Stimulated activated naive CD8-positive, alpha-beta T cell treated with anti-CD3 and anti-CD28 coated beads, Interleukin-15, amount 100 ng/mL, for 72 hours (primary cell): ENCODE results near the gene NOL7.

Experiments
- ATAC-seq: fragments of 150-1000 bp; cut with Tn5 transposase; 2 replicates; pipeline ENCODE4 v1.10.0; 2021; ENCODE audit warnings: mild to moderate bottlenecking, moderate library complexity
- DNase-seq, 2 donors: peaks; one replicate each; pipeline ENCODE4 v3.0.0; 2021 to 2022
- H3K27ac Mint-ChIP-seq, 2 donors: one replicate each; pipeline ENCODE4 v1.8.0; 2022; ENCODE audit warnings: mild to moderate bottlenecking in 2 of 2, mixed read lengths in 2 of 2, moderate library complexity in 2 of 2
- H3K27me3 Mint-ChIP-seq: one replicate; pipeline ENCODE4 v1.8.0; 2022; ENCODE audit warnings: mixed read lengths
- H3K4me1 Mint-ChIP-seq: one replicate; pipeline ENCODE4 v1.8.0; 2022; ENCODE audit warnings: mild to moderate bottlenecking, mixed read lengths
- H3K4me3 Mint-ChIP-seq, 2 donors: one replicate each; pipeline ENCODE4 v1.8.0; 2022; ENCODE audit warnings: mild to moderate bottlenecking in 2 of 2, mixed read lengths in 2 of 2, moderate library complexity in 1 of 2
- H3K9me3 Mint-ChIP-seq, 2 donors: one replicate each; pipeline ENCODE4 v1.8.0; 2022; ENCODE audit warnings: mixed read lengths in 2 of 2

NOL7 gene

GRCh38 chr6:13614926-13615791, at the start of gene NOL7:
NOL7 (plus strand) TSS chr6:13615335; CDS start chr6:13615359, 24 bp downstream.
- Mint-ChIP-seq H3K9me3 (no peaks in the 10 kb centered on the region), H3K27me3 (no peaks in the 10 kb centered on the region), H3K4me1 (peaks cover 46% of the 10 kb centered on the region), H3K4me3 (peak within 1 kb of the TSS; percentile 95 to 99), H3K27ac (peak within 1 kb of the TSS; percentile 98 to 99)
- peak; percentile 96 for ATAC-seq
- peak; percentile 98 to 99 for DNase-seq

GRCh38 chr6:13565921-13566320, 49.2 kb upstream of the NOL7 start:
- Mint-ChIP-seq H3K27ac (no peak overlapping the region), H3K4me3 (no peak overlapping the region), H3K4me1 (no peaks in the 10 kb centered on the region), H3K9me3 (no peaks in the 10 kb centered on the region), H3K27me3 (no peaks in the 10 kb centered on the region)
- no peak for ATAC-seq
- DNase-seq: no peak

- no peaks in the 10 kb centered on the region for H3K9me3 Mint-ChIP-seq
- H3K4me1 Mint-ChIP-seq: no peaks in the 10 kb centered on the region
- DNase-seq: no peak
- no peak overlapping the region for H3K27ac Mint-ChIP-seq
- no peak for ATAC-seq
- no peak overlapping the region for H3K4me3 Mint-ChIP-seq
- no peaks in the 10 kb centered on the region for H3K27me3 Mint-ChIP-seq
Observed at GRCh38 chr6:13566500-13566899, 48.6 kb upstream of the NOL7 start.

GRCh38 chr6:13568970-13569369, 46.2 kb upstream of the NOL7 start:
- ATAC-seq (no peak), DNase-seq (no peak)
- Mint-ChIP-seq H3K9me3 (no peaks in the 10 kb centered on the region), H3K4me1 (peaks cover 12% of the 10 kb centered on the region), H3K27me3 (no peaks in the 10 kb centered on the region), H3K27ac (no peak overlapping the region), H3K4me3 (no peak overlapping the region)

- no peak overlapping the region for H3K27ac Mint-ChIP-seq
- H3K4me1 Mint-ChIP-seq: peaks cover 29% of the 10 kb centered on the region
- no peaks in the 10 kb centered on the region for H3K27me3 Mint-ChIP-seq
- DNase-seq: no peak
- H3K9me3 Mint-ChIP-seq: no peaks in the 10 kb centered on the region
- peak overlapping the region in 1 of 2 donors; percentile 1 for H3K4me3 Mint-ChIP-seq
- no peak for ATAC-seq
Observed at GRCh38 chr6:13572240-13572639, 42.9 kb upstream of the NOL7 start.

GRCh38 chr6:13572951-13573654, 42.0 kb upstream of the NOL7 start:
- Mint-ChIP-seq H3K9me3 (no peaks in the 10 kb centered on the region), H3K4me3 (peak overlapping the region; percentile 86 to 98), H3K4me1 (peaks cover 29% of the 10 kb centered on the region), H3K27ac (peak overlapping the region in 1 of 2 donors; percentile 91), H3K27me3 (no peaks in the 10 kb centered on the region)
- DNase-seq: no peak
- ATAC-seq: no peak

- peak overlapping the region; percentile 78 to 91 for H3K27ac Mint-ChIP-seq
- H3K4me1 Mint-ChIP-seq: peaks cover 29% of the 10 kb centered on the region
- ATAC-seq: no peak
- peak overlapping the region; percentile 86 to 98 for H3K4me3 Mint-ChIP-seq
- peak in 1 of 2 donors; percentile 6 for DNase-seq
- H3K9me3 Mint-ChIP-seq: no peaks in the 10 kb centered on the region
- H3K27me3 Mint-ChIP-seq: no peaks in the 10 kb centered on the region
Observed at GRCh38 chr6:13573669-13574110, 41.4 kb upstream of the NOL7 start.

- peak; percentile 84 for ATAC-seq
- H3K4me1 Mint-ChIP-seq: peaks cover 29% of the 10 kb centered on the region
- H3K4me3 Mint-ChIP-seq: peak overlapping the region; percentile 86 to 98
- no peaks in the 10 kb centered on the region for H3K27me3 Mint-ChIP-seq
- DNase-seq: peak; percentile 94 to 96
- H3K9me3 Mint-ChIP-seq: no peaks in the 10 kb centered on the region
- peak overlapping the region; percentile 94 to 99 for H3K27ac Mint-ChIP-seq
Observed at GRCh38 chr6:13574149-13574570, 41.0 kb upstream of the NOL7 start.

- peak within 1 kb of the TSS; percentile 86 to 98 for H3K4me3 Mint-ChIP-seq
- peak within 1 kb of the TSS; percentile 94 to 99 for H3K27ac Mint-ChIP-seq
- DNase-seq: peak; percentile 84 to 86
- ATAC-seq: peak; percentile 81
- H3K9me3 Mint-ChIP-seq: no peaks in the 10 kb centered on the region
- H3K4me1 Mint-ChIP-seq: peaks cover 29% of the 10 kb centered on the region
- H3K27me3 Mint-ChIP-seq: no peaks in the 10 kb centered on the region
Observed at GRCh38 chr6:13574571-13575376, 40.4 kb upstream of the NOL7 start, which contains the start of gene SIRT5. SIRT5 (plus strand) TSS chr6:13574601; CDS start chr6:13584111, 9,510 bp downstream.

- Mint-ChIP-seq H3K4me1 (peaks cover 29% of the 10 kb centered on the region), H3K9me3 (no peaks in the 10 kb centered on the region), H3K4me3 (peak overlapping the region; percentile 86 to 98), H3K27ac (peak overlapping the region; percentile 94 to 99), H3K27me3 (no peaks in the 10 kb centered on the region)
- DNase-seq (no peak), ATAC-seq (no peak)
Observed at GRCh38 chr6:13575377-13575775, 39.8 kb upstream of the NOL7 start.

- DNase-seq (no peak), ATAC-seq (no peak)
- no peaks in the 10 kb centered on the region for H3K9me3 Mint-ChIP-seq
- no peak overlapping the region for H3K27ac Mint-ChIP-seq
- H3K27me3 Mint-ChIP-seq: no peaks in the 10 kb centered on the region
- H3K4me3 Mint-ChIP-seq: peak overlapping the region; percentile 43 to 75
- peaks cover 29% of the 10 kb centered on the region for H3K4me1 Mint-ChIP-seq
Observed at GRCh38 chr6:13576017-13576416, 39.1 kb upstream of the NOL7 start.

- DNase-seq (no peak), ATAC-seq (no peak)
- no peaks in the 10 kb centered on the region for H3K27me3 Mint-ChIP-seq
- no peaks in the 10 kb centered on the region for H3K9me3 Mint-ChIP-seq
- H3K4me3 Mint-ChIP-seq: no peak overlapping the region
- H3K27ac Mint-ChIP-seq: no peak overlapping the region
- peaks cover 26% of the 10 kb centered on the region for H3K4me1 Mint-ChIP-seq
Observed at GRCh38 chr6:13577926-13578325, 37.2 kb upstream of the NOL7 start.

GRCh38 chr6:13579911-13580310, 35.2 kb upstream of the NOL7 start:
- no peak overlapping the region for H3K4me3 Mint-ChIP-seq
- no peaks in the 10 kb centered on the region for H3K27me3 Mint-ChIP-seq
- no peak for ATAC-seq
- H3K4me1 Mint-ChIP-seq: peaks cover 17% of the 10 kb centered on the region
- no peak for DNase-seq
- H3K27ac Mint-ChIP-seq: no peak overlapping the region
- H3K9me3 Mint-ChIP-seq: no peaks in the 10 kb centered on the region

GRCh38 chr6:13581700-13582229, 33.4 kb upstream of the NOL7 start:
- Mint-ChIP-seq H3K4me3 (no peak overlapping the region), H3K9me3 (no peaks in the 10 kb centered on the region), H3K27me3 (no peaks in the 10 kb centered on the region), H3K27ac (no peak overlapping the region), H3K4me1 (peaks cover 3% of the 10 kb centered on the region)
- DNase-seq (no peak), ATAC-seq (no peak)
